GM21825 (cell line): ENCODE data around the gene RERE.
A peak's percentile ranks its signal among the peaks of the same experiment; 100 is the strongest.

Experiments
- ATAC-seq: cut with Tn5 transposase; IDR thresholded peaks from one replicate; pipeline ENCODE4 v1.9.1; 2021; ENCODE audit warnings: mild to moderate bottlenecking, moderate library complexity; ENCODE audit not compliant: unreplicated experiment

The RERE gene

GRCh38 chr1:8671306-8671917 is 146.0 kb downstream of the RERE start:
- ATAC-seq: no peak

GRCh38 chr1:8670371-8670818 is 147.0 kb downstream of the RERE start:
- ATAC-seq: no peak

- ATAC-seq: no peak
Measured at GRCh38 chr1:8669606-8670335, 147.7 kb downstream of the RERE start.

- no peak for ATAC-seq
Measured at GRCh38 chr1:8667869-8668594, 149.4 kb downstream of the RERE start.

GRCh38 chr1:8666389-8667167 is 150.9 kb downstream of the RERE start:
- ATAC-seq: no peak

- ATAC-seq: no peak
Measured at GRCh38 chr1:8665833-8666232, 151.6 kb downstream of the RERE start.

- no peak for ATAC-seq
Measured at GRCh38 chr1:8664887-8665286, 152.6 kb downstream of the RERE start.

GRCh38 chr1:8663915-8664329 is 153.5 kb downstream of the RERE start:
- ATAC-seq: peak; percentile 44

GRCh38 chr1:8663090-8663802 is 154.2 kb downstream of the RERE start:
- ATAC-seq: no peak

- no peak for ATAC-seq
Measured at GRCh38 chr1:8662380-8663072, 154.9 kb downstream of the RERE start.

- ATAC-seq: peak; percentile 31
Measured at GRCh38 chr1:8661185-8662110, 156.0 kb downstream of the RERE start.

GRCh38 chr1:8660411-8660828 is 157.0 kb downstream of the RERE start:
- ATAC-seq: peak; percentile 40

GRCh38 chr1:8659593-8659992 is 157.8 kb downstream of the RERE start:
- no peak for ATAC-seq

- ATAC-seq: no peak
Measured at GRCh38 chr1:8653878-8654277, 163.6 kb downstream of the RERE start.

- no peak for ATAC-seq
Measured at GRCh38 chr1:8652467-8653046, 164.9 kb downstream of the RERE start.

- ATAC-seq: no peak
Measured at GRCh38 chr1:8651962-8652361, 165.5 kb downstream of the RERE start.

GRCh38 chr1:8651236-8651890 is 166.1 kb downstream of the RERE start:
- ATAC-seq: no peak

- no peak for ATAC-seq
Measured at GRCh38 chr1:8649875-8650274, 167.6 kb downstream of the RERE start.
